Testis (tissue), 3 donors: ENCODE measurements around the gene EXOC3L4. TPM values are rescaled to one million over a fixed set of nuclear protein-coding genes. Genes with fewer than 3 reads are reported as not detected.

ENCODE experiments used
- DNase-seq: peaks from one replicate; pipeline ENCODE4 v3.0.0-alpha.2; 2019
- H3K27ac ChIP-seq, 2 donors: fragments of 200-600 bp; sonication (generic); one replicate each; pipeline ENCODE4 v1.5.1; 2019
- H3K27me3 ChIP-seq: fragments of 200-600 bp; sonication (generic); one replicate; pipeline ENCODE4 v1.5.1; 2019
- H3K36me3 ChIP-seq: fragments of 200-600 bp; sonication (generic); one replicate; pipeline ENCODE4 v1.5.1; 2017; ENCODE audit warnings: low read depth; ENCODE audit errors: missing control alignments
- H3K4me1 ChIP-seq: fragments of 200-600 bp; sonication (generic); one replicate; pipeline ENCODE4 v1.5.1; 2019
- H3K4me3 ChIP-seq, 2 donors: fragments of 200-600 bp; sonication (generic); one replicate each; pipeline ENCODE4 v1.5.1; 2017 to 2019
- H3K9me3 ChIP-seq: fragments of 200-600 bp; sonication (generic); one replicate; pipeline ENCODE4 v1.5.1; 2017
- CTCF ChIP-seq, 3 experiments: fragments of 450-650 bp in 2 of 3; fragments of 200-600 bp in 1 of 3; sonication (generic) in 1 of 3; IDR thresholded peaks; one replicate each; pipeline ENCODE4 v1.5.1; 2016 to 2019; ENCODE audit warnings: antibody characterized with exemption in 3 of 3, mild to moderate bottlenecking in 2 of 3, moderate library complexity in 1 of 3
- POLR2A ChIP-seq: fragments of 450-650 bp; IDR thresholded peaks from one replicate; pipeline ENCODE4 v1.6.1; 2017; ENCODE audit warnings: antibody characterized with exemption, mild to moderate bottlenecking, moderate library complexity
- WGBS, 2 donors: methylation state at CpG; one replicate each; pipeline ENCODE4 v1.1.5; 2018; 5-methylcytosine and 5-hydroxymethylcytosine counted together
- intact Hi-C: fragments of 100-400 bp; cut with DNase I; formaldehyde crosslinking; loops from one replicate; pipeline ENCODE4 v1.15.1; 2023; ENCODE audit warnings: low total_unique reads
- polyA plus RNA-seq: library from polyadenylated mRNA; stranded (reverse); fragments of 350-450 nt; fragmentation: Illumina TruSeq; extraction: RNeasy Lipid Tissue Mini Kit (QIAGEN cat#74804); gene quantifications from one replicate; pipeline ENCODE4 v1.2.3, GENCODE V29; 2014; ENCODE audit warnings: low read depth, low replicate concordance; ENCODE audit not compliant: insufficient read depth
- total RNA-seq, 2 donors: library from RNA; depleted of rRNA; stranded (reverse); fragments of >200 nt; gene quantifications; one replicate each; pipeline ENCODE4 v1.2.3, GENCODE V29; 2016

Gene EXOC3L4
- total and polyA plus RNA-seq, 3 donors from 2014 or later: 1.0 to 2.4 (median 2.4) TPM

DNA sequence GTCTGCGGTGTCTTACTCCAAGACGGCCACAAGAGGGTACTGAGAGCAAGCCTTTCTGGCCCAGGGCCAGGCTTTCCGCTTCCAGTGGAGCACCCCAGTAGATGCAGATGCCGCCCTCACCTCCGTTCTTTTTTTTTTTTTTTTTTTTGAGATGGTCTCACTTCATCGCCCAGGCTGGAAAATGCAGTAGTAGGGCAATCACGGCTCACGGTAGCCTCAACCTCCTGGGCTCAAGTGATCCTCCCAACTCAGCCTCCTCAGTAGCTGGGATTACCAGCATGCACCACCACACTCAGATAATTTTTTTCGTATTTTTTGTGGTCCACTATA lies 16.1 kb upstream of the EXOC3L4 start:
- TF ChIP-seq POLR2A: no peak
- TF ChIP-seq CTCF (IDR thresholded peaks at IDR 0.05): peak; percentile 46 to 80 (median 70)
- H3K27ac ChIP-seq: no peak overlapping the region
- 25 to 30% methylated on average over 8 to 9 of the region's 9 CpGs for WGBS, 2 donors
- intact Hi-C loops: no loop called here
- peak; percentile 90 for DNase-seq
- H3K36me3 ChIP-seq: no peaks in the 10 kb centered on the region
- no peaks in the 10 kb centered on the region for H3K27me3 ChIP-seq
- peaks cover 15% of the 10 kb centered on the region for H3K4me1 ChIP-seq
- H3K4me3 ChIP-seq: no peak overlapping the region
- H3K9me3 ChIP-seq: no peaks in the 10 kb centered on the region

DNA sequence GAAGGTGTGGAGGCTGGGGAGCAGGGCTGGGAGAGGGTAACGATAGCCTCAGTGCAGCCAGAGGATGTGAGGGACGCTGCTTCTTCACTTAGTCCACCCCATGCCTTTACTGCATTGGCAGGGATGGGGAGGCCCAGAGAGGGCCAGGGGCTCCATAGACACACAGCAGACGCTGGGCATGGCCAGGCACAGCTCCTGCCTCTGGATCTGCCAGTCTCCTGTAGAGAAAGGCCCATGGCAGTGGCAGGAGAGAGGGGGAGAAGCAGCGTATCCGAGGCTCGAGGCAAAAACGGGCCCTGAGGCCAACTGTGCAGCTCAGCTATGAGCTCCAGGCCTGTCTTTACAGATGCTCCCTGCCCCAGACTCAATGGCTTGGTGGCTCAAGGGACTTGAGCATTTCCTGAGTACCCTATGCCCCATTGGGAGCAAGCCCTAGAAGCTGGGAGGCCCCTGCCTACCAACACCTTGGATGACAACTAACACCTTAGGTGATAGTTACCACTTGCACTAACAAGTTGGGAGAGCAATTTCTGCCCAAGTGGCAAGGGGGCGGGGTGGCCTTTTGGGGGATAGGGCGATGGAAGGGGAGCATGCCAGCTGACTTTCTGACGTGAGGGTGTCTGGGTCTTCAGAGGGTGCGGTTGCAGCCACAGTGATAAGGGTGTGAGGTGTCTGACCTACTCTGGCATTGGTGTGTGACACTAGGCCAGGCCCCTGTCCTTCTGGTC lies 15.5 kb upstream of the EXOC3L4 start:
- no peaks in the 10 kb centered on the region for H3K36me3 ChIP-seq
- no peak overlapping the region for H3K4me3 ChIP-seq
- intact Hi-C loops: no loop called here
- H3K27ac ChIP-seq: no peak overlapping the region
- WGBS, 2 donors: 78 to 79% methylated on average over 8 to 11 of the region's 11 CpGs
- peaks cover 11% of the 10 kb centered on the region for H3K4me1 ChIP-seq
- no peaks in the 10 kb centered on the region for H3K27me3 ChIP-seq
- TF ChIP-seq CTCF (IDR thresholded peaks at IDR 0.05) (no peak), POLR2A (no peak)
- DNase-seq: no peak
- no peaks in the 10 kb centered on the region for H3K9me3 ChIP-seq

DNA sequence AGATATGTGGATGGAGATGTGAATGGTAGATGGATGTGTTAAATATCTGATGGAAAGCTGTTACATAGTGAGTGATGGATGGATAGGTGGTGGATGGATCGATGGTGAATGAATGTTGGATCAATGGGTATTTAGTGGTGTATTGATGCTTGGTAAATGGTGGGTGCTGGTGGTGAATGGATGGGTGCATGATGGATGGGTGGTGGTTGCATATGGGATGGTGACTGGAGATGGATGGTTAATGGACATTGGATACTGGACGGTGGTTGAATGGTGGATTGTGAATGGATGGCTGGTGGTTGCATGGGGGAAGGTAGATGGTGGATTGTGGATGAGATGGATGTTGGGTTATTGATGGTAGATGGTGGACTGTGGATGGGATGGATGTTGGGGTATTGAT lies 12.6 kb upstream of the EXOC3L4 start:
- WGBS, 2 donors: 92 to 95% methylated on average over 2 of the region's 2 CpGs
- no peaks in the 10 kb centered on the region for H3K27me3 ChIP-seq
- H3K27ac ChIP-seq: no peak overlapping the region

DNA sequence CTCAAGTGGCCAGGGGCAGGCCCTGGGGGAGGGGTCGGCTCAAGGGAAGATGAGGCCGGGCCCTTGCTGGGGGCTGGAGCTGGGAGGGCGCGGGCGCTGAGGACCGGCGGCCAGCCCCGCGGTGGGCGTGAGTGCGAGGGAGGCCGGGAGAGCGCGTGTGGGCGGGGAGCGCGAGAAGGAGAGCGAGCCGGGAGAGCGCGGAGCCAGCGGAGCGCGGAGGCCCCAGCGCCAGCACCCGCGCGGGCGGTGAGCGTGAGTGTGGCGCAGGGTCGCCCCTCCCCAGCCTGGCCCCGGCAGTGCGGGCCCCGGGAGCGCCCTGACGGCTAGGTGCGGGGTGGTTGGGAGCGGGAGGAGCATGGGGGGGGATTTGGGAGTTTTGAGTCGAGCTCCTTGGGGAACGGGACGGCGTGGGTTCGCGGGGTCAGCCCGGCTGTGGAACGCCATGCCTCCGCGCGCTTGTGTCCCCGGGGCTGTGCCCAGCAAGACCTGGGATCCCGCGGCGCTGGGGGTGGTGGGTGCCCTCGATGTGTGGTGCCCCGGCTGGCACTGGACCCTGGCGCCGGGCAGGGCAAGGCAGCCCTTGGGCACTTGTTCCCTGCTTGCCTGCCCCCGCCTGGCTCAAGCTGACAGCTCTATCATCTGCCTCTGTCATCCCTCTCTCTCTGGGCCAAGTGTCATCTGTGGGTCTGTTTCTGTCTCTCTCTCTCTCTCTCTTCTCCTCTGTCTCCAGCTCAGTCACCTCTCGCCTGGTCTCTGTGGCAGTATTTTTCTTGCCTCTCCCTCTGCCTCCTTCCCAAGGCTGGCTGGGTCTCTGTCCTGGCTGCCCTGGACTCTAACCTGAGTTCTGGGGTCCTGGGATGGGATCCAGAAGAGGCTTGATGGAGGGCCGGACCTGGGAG lies 10.3 kb upstream of the EXOC3L4 start, which contains the start of gene LBHD2:
TSS of gene LBHD2 (plus strand) at position 190 of the 899 bp plus-strand sequence. CDS start 1,803 bp downstream, outside the sequence.
- no peaks in the 10 kb centered on the region for H3K36me3 ChIP-seq
- H3K4me1 ChIP-seq: peaks cover 9% of the 10 kb centered on the region
- no peak for TF ChIP-seq CTCF (IDR thresholded peaks at IDR 0.05)
- TF ChIP-seq POLR2A: no peak
- peak within 1 kb of the TSS; percentile 31 to 36 for H3K4me3 ChIP-seq
- intact Hi-C loops: no loop called here
- DNase-seq: no peak
- H3K27me3 ChIP-seq: no peaks in the 10 kb centered on the region
- no peaks in the 10 kb centered on the region for H3K9me3 ChIP-seq
- H3K27ac ChIP-seq: no peak within 1 kb of the TSS
- 12 to 50% methylated on average over 5 to 61 of the region's 61 CpGs for WGBS, 2 donors

More for the DNA sequence above, 12.6 kb upstream of the EXOC3L4 start:
- Histone ChIP-seq H3K4me3 (no peak overlapping the region), H3K9me3 (no peaks in the 10 kb centered on the region), H3K36me3 (no peaks in the 10 kb centered on the region), H3K4me1 (peaks cover 2% of the 10 kb centered on the region)
- intact Hi-C loops: no loop called here
- no peak for DNase-seq
- TF ChIP-seq POLR2A (no peak), CTCF (IDR thresholded peaks at IDR 0.05) (no peak)
